Amygdala (tissue), 56 donors: Measurements from ENCODE around the gene BDH2.
A peak's percentile ranks its signal among the peaks of the same experiment; 100 is the strongest.

Experiments
- DNase-seq, 56 donors: peaks; one replicate each; lab custom pipeline; 2025; lab: John Stamatoyannopoulos, UW

BDH2 gene

DNA sequence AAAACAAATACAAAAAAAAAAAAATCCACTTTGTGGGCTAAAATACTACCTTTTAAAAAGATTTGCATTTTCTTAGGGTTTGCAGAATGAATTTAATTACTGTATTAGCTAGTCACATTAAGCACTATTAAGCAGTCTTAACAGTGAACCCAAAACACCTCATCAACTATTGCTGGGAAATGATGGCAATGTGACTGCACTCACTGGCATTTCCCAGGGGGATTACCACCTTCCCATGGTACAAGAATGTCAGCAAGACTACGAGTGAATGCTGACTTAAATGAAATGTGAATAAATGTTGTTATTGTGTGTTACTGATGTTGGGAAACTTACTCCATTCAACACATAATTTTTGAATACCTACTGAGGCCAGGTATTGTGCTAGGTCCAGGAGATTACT is 13.1 kb downstream of the BDH2 start:
- DNase-seq: no peak

DNA sequence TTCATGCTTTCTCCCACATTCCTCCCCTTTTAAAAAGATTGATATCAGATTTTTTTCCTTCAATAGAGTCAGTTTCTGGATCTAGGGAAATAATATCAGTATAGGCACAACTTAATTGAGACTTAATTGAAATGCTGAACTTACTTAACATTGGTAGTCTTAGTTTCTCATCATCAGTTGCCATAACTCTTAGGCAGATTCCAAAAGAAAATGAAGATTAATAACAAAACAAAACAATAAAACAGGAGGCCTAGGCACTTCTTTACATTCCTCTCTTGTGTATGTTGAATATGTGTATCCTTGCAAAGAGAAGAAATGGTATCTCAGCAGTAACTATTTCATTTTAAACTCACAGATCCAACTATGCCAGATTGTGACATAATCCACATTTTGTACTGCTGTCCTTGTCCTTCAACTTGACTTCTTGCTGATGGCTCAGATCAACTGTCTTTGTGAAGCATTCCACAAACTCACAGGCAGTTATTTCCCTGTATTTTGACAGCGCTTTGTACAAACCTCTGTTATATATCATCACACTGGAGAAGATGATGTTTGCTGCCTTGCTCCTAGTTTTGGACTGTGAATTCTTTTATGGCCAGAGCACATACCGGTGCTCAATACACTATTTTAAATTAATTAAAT is 14.0 kb downstream of the BDH2 start:
- DNase-seq: no peak

DNA sequence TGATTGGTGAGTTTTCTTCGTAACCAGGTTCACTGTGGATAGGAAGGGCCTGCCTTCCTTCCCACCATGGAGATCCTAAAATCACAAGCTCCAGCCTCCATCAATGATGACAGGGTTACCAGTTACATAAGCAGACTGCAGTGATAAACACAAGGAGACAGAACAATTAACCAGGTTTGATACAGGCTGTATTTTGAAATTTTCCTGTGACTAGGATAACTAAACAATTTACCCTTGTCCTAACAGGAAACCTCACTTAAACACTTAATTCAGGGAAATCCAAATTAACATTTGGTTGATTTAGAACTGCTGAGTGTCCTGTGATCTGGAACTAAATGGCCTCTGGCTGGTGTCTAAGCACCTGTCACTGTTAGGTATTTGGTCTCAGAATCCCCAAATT is 20.0 kb downstream of the BDH2 start:
- DNase-seq: no peak

DNA sequence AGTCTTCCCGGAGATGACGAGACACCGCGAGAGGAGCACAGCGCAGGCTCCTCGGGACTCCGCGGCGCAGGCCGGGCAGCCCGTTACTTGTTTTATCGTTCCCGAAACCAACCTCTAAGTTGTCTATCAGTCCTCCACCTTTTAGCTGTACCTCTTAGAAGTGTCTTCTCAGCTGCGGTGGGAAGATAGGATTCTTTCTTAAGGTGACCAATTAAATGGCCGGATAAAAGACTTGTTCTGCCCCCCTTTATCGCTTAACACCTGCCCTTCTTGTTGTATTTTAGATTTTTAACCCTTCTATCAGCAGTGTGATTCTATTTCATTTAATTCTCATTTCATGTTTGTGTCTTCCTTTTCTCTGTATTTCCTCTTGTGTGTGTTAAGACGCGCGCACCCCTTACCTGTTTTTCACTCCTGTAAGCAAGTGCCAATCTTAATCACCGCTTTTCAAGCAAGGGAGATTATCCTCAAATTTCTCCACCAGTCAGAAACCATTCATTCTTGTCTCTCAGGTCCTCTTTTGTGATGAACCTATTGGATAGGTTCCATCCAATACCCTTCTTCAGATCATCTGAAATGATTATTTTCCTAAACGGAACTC is 22.8 kb downstream of the BDH2 start, which contains the start of gene SLC9B2:
Gene SLC9B2 (minus strand): TSS at position 15 of the 601 bp plus-strand sequence. CDS start 9,211 bp downstream, outside the sequence.
- DNase-seq: no peak

DNA sequence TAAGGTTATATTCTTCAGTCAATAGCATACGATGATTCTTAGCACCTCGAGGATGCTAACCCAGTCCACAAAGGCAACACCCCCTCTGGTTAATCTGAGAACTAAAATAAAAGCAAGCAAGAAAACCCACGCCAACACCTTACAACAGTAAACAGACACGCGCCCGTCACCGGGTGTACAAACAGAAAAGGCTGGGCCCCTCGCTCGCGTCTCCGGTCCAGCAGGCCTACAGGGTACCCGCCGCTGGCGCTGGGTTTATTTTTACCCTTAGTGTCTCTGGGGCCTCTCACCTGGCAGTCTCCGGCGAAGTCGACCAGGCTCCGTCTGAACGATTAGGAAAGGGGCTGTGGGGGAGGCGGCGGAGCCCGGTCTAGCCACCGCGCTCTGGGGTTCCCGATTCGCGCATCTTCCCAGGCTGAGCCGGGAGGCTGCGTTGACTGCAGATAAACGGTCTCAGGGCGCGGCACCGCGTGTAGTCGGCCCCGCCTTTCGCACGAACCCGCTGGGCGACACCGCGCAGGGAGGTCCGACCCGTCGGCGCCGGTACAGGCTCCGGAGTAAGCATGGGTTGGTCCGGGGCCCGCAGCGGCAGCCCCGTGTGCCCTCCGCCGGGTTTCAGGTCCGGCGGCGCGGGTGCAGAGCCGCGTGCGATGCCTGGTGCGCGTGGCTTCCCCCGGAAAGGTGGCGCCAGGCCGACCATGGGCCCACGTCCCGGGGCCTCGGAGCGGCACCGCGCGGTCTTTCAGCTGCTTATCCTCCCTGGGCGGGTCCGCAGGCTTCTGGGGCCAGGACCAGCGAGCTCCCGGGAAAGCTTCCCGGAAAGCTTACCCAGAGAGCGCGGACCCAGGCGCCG is 23.5 kb downstream of the BDH2 start:
- DNase-seq: peak in 51 of 56 donors; percentile 5 to 77 (median 56)

DNA sequence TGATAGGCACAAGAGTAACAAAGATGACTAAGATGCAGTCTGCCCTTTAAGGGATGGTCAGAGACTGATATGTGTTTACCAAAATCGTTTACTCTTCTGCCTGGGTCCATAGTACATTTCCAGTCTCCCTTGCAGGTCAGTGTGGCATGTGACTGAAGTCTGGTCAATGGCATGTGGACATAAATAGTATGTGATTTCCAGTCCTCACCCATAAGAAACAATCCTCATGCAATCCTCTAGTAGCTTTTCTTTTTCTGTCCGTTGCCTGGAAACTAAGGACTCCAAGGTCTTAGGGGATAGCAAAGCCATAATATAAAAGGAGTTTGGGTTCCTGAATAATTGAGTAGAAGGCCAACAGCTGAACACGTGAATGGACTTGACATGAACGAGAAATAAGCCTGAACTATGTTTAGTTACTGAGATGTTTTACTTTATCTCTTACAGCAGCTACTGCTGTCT is 24.2 kb downstream of the BDH2 start:
- DNase-seq: no peak

DNA sequence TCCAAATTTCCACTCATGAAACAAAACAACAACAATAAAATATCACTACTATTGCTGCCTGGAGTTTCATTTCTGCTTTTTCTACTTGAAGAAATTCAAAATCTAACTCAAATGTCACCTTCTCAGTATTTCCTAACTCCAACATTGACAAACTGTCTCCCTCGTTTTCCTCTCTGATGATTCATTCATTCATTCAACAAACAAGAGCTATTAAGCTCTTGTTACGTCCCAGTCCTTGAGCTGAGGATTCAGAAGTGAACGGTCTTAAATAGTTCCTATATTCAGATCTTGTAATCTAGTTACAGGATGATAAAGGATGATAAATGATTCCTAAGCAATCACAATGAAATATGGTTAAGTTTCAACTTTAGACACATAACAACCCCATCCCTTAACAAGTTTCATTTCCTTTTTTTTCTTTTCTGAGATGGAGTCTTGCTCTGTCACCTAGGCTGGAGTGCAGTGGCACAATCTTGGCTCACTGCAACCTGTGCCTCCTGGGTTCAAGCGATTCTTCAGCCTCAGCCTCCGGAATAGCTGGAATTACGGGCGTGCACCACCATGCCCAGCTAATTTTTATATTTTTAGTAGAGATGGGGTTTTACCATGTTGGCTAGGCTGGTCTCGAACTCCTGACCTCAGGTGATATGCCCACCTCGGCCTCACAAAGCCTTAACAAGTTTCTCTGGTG is 24.7 kb downstream of the BDH2 start:
- DNase-seq: no peak

DNA sequence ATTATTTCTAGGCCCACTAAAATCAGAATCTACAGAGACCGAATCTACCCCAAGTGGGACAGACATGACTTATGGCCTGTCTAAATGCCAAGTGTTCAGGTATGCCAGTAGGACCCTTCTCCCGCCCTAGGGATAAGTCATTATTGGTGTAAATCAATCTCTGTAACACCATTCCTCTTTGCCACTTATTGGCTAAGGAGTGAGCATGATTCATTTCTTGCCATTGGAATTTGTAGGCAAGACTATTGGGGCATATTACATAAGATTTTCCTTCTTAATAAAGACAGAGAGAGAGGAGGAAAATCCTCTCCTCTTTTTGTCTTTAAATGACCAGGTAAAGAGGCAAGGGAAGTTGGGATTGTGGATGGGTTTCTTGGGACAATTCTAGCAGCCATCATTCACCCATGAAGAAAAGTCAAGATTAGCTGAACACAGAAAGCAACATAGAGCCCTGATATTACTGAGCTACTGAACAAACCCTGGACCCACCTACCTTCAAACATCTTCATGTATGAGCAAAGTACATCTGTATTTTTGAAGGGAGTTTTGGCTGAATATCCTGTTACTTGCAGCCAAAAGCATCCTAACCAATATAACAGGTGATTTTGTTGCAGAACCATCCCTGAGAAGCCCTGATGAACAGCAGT is 25.7 kb downstream of the BDH2 start:
- DNase-seq: no peak

DNA sequence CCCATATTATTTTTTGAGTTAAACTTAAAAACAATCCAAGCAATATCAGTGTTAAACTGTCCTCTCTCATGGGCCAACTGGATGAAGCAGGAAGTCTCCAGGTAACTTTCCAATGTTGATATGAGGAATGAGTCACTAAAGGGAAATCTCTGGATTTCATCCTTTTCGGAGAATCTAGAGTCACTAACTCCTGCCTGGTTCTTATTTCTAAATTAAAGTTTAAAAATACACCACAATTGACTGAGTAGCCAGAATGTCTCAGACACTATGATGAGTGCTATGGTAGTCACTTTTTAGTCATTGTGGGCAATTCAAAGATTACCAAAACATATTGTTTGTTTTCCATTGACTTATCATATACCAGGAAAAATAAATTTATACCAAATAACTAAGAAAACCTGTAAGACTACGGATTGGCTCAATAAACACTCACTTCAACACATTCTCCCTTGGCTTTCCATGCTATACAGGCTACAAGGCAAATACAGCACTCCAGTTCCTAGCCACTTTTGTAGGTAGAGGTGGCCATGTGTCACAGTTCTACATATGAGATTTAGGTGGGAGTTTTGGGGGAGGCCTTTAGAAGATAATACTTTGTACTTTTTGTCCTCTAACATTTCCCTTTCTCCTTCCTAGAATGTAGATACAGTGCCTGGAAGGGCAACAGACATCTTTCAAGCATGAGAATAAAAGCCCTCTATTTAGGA is 31.6 kb downstream of the BDH2 start:
- DNase-seq: no peak

DNA sequence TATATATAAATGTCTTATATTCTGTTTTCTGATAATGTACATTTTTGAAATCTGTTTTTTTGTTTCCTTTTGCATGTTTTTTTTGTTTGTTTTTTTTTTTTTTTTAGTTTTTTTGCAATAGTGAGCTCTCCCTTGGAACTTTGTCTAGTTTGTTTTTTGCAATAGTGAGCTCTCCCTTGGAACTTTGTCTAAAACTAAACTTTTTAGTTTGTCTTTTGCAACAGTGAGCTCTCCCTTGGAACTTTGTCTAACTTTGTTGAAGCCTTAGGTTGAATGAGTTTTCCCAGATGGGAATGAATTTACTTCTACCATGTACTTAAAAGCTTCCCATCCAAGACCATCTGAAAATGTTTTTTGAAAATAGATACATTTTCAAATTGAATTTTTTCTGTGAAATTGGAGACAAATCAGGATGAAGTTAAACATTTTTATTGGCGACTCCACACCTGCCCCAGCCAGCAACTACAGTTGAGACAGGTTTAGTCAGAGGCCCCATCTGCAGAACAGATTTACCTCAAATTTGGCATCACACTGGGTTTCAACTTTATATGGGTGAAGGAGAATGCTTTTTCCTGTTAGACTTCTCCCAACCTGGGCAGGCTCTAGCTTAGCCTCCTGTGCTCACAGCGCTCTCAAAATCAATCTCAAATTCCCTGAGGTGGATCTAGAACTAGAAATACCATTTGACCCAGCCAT is 39.0 kb downstream of the BDH2 start:
- no peak for DNase-seq

DNA sequence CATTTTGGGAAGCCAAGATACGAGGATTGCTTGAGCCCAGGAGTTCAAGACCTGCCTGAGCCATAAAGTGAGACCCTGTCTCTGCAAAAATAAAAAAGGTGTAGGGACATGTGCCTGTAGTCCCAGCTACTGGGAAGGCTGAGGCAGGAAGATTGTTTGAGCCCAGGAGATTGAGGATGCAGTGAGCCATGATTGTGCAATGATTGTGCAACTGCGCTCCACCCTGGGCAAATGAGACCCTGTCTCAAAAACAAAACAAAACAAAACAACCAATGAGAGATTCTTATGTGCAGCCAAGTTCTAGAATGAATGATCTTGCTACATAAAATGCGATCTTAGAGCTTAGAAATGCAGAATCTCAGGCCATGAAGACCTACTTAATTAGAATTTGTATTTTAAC is 45.6 kb downstream of the BDH2 start:
- no peak for DNase-seq

DNA sequence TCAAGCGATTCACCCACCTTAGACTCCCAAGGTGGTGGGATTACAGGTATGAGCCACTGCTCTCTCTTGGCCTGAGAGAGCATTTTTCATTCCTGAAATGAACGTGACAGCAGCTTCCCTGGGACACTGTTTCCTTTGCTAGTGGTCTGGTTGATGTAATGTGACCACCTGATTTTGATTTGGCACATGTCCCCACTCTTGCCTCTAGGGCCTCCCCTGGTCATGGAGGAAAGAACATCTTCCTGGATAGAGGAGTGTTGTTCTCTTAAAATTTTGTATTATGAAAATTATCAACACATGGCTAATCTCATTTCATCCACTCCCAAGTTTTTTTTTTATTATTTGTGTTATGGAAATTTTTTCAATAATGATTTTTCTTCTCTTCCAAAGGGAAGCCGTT is 46.9 kb downstream of the BDH2 start:
- no peak for DNase-seq

DNA sequence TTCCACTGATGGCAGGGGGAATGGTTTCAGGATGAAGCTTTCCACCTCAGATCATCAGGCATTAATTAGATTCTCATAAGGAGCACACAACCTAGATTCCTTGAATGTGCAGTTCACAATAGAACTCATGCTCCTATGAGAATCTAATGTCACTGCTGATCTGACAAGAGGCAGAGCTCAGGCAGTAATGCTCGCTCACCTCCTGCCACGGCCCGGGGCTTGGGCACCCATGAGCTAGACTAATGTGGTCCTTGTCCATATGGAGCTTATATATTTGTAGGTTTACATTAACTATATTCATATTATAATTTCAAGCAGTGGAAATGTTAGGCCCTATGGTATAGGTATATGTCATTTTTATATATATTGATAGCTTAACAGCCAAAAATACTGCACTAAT is 47.5 kb downstream of the BDH2 start:
- DNase-seq: no peak

DNA sequence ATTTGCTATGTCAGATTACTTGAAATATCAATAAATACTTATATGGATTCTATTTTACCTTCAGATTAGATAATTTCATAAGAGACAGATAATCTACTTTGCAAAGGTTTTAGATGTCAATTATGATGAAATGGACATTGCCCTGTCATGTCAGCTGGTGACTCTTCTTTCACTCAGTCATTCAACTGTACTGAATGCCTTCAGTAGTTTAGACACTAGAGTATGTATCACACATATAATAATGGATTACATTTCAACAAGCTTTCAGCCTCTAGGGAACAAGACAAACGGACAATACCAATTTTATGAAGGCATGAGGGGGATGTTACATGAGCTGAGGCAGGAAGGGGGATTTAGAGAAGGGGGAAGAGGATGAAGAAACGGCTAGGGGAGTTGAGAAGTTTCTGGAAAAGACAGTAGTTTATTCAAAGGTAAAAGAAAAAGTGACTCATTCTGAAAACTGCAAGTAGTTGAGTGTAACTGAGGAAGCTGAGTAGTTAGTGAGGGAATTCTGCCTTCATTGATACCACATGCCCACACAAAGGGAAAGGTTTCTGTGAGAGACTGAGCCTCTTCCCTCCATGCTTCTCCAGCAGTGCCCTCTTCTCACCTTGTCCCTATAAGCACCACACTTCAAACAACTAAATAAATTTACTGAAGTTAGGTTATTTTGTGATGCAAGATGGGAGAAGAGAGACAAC is 48.7 kb downstream of the BDH2 start:
- DNase-seq: no peak

DNA sequence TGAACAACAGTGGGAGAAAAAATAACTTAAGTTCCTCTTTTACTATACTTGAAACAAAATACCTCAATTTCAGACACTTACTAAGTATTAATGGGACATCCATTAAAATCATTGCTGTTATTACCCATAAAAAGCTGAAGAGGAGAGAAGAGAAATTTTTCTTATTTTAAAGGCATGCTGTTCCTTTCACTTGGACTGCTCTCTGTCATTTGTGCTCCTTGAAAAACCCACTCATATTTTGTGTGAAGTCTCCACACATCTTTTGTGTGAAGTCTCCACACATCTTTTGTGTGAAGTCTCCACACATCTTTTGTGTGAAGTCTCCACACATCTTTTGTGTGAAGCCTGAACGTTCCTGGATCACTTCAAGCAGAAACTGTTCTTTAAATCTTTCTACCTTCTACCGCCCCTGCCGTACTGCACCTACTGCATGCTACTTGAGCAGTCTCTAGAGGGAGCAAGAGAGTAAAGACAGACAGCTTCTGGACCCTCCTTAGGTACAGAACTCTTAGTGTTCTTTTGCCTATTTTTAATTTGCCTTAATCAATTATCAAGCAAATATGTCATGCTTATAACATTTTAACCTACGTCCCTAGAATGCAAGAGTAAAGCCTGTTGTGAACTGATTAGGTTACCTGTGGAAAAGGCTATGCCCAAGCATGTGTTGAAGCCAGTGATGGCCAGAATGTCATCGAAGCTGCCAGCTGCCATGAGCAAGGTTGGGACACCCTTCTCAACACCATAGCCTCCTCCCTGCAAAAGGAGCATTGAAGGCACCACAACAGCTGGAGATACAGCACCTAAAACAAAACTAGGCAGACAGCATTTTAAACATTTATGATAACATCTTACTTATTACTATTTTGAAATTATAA is 53.0 kb downstream of the BDH2 start:
- peak in 6 of 56 donors; percentile 0 to 9 (median 2) for DNase-seq

DNA sequence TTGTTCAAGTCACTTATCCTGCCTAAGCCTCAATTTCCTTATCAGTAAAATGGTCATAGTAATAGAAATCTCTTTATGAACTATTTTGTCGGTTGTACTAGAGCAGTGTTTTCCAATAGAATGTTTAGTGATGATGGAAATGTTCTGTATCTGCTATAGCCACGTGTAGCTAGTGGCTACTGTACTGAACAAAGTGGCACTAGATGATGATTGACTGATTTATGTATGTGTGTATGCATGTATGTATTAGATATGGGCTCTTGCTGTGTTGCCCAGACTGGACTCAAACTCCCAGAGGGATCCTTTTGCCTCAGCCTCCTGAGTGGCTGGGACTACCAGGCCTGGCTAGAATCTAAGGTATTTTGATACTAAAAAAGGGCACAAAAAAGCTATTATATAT is 55.5 kb downstream of the BDH2 start:
- no peak for DNase-seq

DNA sequence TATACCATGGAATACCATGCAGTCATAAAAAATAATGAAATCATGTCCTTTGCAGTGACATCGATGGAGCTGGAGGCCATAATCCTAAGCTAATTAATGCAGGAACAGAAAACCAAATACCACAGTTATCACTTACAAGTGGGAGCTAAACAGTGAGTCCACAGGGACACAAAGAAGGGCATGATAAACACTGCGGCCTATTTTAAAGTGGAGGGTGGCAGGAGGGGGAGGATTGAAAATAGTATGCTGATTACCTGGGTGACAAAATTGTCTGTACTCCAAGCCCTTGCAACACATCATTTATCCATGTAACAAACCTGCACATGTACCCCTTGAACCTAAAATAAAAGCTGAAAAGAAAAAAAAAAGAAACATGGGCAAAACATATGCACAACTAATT is 63.5 kb downstream of the BDH2 start:
- no peak for DNase-seq

DNA sequence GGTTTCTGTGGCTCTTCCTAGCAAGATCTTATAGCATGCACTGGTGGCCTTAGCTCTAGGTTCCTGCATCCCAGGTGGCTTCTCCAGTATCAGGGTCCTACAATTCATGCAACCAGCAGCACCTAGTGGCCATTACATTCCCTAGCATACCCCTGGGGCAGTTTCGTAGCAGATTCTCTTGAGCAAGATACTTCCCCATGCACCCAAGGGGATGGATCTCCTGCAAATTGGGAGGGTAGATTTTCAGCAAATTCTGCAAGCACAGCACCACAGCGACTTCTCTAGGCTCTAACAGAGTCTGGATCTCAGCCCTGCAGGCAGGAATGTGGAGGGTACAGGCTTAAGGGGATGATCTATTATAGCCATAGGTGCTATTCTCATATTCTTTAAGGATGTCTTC is 67.1 kb downstream of the BDH2 start:
- DNase-seq: no peak
